GM19240 (cell line): Measurements from ENCODE around the gene ARAP2.

Experiments used
- DNase-seq: peaks from one replicate; pipeline ENCODE4 v3.0.0; 2011; ENCODE audit warnings: low spot score; ENCODE audit not compliant: insufficient read length

ARAP2 gene

DNA sequence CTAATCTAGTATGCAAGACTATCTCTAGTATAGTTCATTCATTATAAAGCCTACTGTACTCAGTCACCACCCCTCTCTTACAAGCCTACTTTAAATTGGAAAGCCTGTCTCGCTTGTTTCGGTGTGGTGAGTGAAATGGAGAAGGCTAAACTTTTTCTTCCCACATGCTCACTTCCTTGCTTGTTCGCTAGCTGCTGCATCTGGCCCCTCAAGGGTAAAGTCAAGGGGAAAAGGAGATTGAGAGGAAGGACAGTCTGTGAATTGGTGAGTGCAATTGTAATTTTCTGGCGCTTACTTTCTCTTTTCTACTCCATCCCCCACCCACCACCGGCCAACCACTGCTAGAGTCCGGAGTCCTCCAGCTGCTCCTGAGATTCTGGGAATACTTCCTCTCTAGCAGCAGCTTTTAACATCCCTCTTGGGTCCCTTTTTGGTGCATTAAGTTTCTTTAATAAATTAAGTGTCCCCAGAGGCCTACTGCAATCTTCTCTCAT lies 12.1 kb upstream of the ARAP2 start:
- DNase-seq: no peak

DNA sequence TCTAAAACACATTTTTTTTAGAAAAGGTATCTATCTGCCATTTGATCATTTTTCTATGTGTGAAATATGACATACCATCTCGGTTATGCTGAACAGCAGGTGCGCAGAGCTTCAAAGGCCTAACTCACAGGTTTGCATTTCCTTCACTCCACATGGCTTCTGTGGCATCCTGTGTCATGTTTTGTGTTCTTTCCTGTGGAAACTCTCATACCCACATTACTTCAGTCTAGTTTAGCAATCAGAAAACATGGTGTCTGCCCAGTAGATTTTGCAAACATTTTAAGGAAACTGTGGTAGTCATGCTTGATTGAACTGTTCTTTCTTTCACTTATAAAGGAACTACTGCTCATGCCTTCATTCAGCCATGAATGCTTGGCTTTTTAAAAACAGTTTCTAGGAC lies 11.3 kb upstream of the ARAP2 start:
- DNase-seq: no peak

DNA sequence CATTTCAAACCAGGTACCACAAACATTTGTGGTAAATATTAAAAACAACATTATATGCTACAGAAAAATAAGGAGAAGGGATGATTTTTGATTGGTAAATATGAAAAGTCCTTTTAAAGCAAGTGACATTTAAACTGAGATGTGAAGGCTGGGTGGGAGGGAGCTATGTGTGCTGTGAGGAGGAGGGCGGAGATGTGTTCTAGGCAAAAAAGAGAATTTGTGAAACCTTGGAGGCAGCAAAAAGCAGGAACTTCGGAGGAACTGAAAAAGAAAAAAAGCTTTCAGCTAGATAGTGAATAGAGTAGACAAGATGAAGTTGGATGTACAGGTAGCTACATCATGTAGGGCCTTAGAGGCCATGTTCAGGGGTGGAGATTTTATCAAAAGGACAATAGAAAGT lies 10.1 kb upstream of the ARAP2 start:
- no peak for DNase-seq

DNA sequence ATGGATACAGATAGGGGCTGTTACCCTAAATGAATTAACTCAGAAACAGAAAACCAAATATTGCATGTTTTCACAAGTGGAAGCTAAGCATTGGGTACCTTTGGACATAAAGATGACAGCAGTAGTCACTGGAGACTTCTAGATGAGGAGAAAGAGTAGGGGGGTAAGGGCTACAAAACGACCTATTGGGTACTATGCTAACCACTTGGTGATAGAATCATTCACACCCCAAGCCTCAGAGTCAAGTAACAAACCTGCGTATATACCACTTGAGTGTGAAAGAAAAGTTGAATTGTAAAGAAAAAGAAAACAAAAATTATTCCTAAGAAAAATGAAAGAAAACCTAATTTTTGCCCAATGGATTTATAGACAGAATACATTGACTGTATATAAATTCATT lies 7.7 kb upstream of the ARAP2 start:
- DNase-seq: no peak

DNA sequence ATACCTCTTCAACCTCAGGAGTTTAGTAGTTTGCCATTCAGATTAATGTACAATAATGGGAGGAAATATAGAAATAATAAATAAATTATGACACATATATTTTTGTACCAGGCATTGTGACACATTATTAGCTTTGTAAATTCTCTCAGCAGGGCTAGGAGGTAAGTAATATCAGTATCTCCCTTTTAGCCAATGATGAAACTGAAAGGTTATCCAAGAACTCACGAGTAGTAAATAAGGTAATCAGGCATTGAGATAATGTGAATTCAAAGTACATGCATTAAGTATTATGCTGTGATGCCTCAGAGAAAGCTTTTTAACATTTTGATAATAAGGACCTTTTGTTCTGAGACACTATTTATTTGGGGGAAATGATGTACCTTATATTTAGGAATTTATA lies 5.3 kb upstream of the ARAP2 start:
- DNase-seq: no peak

DNA sequence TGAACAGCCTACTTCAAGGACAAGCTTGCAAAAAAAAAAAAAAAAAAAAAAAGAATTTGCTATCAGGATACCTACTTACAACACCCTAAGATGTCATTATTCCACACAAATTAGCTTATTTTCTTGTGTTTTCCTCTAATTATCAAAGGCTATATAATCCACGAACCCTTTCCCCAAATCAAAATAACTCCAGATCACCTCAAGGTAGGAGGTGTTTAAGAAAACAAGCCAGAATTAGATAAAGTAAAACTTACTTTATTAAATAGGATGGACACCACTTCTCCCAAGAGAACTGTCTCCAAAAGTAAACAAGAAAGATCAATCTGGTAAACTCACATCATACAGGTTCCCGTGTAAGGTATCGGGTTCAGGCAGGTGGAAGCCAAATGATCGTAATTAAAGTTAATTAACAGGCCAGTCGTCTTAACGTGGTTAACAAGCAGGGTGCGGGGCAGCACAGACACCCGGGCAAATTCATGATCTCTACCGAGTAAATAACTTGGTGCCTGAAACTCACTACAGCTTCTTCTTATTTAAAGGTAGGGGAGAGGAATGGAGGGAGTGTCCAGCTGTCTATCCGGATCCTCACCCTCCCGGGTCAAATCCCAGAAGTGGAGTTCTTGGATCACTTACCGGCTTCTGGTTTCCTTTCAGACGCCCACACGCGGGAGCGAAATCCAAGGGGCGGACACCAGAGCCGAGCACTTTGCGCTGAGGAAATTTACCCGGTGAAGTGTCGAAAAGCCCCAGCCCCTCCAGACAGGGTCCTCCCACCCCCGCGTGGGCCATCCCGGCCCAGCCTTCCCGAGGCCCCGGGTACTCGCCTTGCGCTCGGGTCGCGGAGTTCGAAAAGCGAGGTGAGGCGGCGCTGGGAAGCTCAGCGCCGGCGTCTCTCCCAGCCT lies 708 bp downstream of the ARAP2 start:
- no peak for DNase-seq

DNA sequence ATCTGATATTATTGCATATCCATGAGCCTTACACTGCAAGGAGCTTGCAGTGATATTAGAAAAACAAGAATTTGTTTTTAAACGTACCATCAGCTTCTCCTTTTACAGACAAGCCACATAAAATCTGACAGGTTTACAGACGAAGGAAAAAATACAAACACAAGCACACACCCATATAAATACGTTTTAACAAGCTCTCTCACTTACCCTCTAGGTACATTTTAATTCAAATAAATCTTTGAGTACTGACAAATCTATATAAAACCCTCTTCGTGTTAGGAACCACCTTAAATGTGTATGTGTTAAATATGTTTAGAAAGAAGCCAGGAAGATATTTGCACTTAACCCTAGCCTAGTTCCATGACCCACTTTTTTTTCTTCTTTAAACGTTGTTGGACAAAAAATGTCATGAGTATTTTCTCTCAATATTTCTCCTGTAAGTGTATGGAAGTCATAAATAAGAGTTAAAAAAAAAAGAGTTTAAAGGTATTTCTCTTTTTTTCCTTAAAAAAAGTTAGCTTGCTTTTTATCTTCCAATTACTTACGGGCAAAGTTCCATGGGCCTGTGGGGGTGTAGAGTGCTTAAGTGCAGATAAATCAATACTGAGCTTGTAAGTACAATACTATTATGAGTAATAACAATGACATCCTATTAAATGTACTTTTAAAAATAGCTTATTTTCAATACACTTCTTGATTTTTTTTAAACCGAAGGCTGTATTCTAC lies 1.5 kb downstream of the ARAP2 start:
- no peak for DNase-seq

DNA sequence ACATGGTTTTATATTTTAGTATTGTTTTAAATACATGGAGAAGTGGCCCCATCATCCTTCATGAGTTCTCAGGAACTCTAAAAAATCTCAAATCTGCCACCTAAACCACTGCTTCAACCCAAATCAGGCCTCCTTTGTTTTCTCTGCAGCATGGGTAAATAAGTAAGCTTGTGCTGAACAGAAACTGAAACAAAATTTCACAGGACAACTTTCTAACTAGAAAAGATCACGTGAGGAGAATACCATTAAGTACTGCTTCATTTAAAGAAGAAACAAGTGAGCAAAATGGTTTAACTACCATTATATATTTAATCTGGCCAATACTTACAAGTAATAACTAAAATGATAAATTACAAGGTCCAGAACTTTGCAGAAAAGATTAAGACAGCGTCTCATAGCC lies 2.5 kb downstream of the ARAP2 start:
- DNase-seq: peak; percentile 52

DNA sequence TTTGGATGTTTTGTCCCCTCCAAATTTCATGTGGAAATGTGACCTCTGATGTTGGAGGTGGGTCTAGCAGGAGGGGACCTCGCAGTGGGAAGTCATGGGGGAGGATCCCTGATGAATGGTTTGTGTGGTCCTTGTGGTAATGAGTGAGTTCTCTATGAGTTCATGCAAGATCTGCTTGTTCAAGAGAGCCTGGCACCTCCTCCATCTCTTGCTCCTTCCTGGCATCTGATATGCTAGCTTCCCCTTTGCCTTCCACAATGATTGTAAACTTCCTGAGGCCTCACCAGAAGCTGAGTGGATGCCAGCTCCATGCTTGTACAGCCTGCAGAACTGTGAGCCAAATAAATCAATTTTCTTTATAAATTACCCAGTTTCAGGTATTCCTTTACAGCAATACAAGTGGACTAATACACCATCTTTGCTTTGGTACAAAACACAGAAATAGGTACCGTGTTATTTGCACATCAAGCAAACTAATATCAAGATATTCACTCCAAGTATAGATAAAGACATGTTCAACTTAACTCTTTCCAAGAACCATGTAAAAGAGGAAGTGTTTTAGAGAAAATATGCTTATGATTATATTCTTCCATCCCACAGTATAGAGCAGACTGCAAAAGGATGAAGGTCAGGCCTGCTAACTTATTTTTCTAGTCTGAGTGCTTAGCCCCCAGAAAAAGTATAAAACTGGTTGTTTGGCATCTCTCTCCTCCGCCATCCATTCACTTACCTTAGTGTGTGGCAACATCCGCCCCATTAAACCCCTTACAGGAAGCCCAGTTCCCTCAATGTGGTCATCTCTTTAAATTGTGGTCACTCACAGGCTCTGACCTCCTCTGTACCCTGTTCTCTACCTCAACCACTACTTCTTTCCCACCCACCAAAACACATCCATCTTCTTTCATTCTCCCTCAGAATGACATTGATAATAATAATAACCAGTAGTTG lies 6.7 kb downstream of the ARAP2 start:
- DNase-seq: no peak

DNA sequence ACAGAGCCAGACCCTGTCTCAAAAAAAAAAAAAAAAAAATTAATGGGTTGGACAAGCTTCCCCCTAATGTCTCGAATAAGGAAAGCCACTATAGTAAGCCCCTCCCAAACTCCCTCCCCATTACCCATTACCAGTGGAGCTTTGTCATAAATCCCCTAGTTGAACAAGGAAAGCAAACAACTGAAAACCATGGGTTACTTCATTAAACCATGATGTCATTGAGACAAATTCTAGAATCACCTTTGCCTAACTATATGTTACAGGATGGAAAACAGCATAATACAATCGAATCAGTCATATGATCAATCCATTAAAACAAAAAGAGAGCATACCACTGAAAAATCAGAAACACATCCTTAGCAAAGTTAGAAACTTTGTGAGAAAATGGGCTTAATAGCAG lies 8.2 kb downstream of the ARAP2 start:
- DNase-seq: no peak

DNA sequence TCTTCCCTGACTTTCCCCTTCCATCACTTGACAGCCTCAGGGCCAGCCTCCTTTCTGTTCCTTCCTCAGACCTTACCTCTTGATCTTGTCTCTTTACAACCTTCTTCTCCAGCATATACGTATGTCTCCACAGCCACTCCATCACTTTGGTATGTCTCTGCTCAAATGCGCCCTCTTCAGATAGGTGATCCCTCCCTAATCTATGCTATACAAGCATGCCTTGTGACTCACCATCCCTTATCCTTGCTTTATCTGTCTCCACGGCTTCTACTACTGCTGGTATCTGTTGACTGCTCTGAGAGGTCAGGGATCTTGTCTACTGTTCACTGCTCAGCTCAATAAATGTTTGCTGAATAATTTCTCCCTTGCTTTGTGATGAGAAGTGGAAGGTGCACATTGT lies 9.0 kb downstream of the ARAP2 start:
- DNase-seq: no peak

DNA sequence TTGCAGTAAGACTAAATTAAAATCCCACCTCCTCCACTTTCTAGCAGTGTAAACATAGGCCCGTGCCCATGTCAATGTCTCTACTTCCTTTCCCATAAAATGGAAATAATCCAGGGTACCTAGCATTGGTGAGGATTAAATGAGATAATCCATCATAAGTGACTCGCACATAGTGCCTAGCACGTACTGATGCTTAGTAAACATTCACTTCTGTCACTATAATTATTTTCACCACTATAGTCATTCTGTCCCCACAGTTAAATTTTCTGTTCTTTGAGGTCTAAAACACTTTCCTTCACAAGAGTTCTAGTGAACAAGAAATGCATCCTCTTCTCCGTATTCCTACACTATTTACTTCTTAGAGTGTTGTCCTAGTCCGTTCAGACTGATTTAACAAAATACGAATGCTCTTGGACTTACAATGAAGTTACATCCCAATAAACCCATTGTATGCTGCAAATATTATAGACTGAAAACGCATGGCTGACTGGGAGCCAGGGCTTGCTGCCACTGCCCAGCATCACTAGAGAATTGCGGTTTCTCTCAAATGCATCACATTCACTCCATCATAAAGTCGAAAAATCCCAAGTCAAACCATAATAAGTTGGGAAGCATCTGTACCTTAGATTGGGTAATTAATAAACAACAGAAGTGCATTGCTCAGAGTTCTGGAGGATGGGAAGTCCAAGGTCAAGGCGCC lies 10.6 kb downstream of the ARAP2 start:
- DNase-seq: no peak

DNA sequence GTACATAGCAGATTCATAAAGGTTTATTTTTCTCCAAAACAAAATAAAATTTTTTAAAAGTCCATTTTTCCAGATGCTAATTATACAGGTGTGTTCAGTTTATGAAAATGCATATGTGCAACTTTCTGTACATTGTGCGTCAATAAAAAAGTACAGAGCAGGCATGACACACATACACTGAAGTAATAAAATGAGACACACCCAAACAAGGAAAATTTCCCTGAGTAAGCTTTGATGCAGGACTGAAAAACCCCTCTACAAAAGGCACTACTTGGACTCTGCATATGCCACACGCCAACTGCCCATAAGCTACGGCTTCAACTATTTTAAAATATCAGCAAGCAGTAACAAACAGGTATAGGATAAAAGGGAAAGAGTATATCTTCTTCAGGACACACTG lies 13.8 kb downstream of the ARAP2 start:
- no peak for DNase-seq

DNA sequence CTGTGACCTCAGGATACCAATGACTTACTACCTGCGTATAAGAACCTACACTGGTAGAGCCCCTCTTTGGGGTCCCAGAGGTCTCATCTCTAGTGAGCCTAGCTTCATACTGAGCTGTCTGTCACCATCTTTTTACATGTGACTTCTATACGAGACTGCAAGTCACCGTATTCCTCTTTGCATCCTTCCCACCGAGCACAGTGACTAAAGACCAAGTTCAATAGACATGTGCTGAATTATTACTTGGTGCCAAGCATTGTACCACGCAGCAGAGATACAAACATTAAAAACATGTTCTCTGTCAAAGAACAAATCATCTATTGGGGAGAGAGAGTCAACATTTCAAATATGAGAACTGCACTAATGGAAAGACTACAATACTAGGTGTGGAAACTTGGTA lies 16.4 kb downstream of the ARAP2 start:
- no peak for DNase-seq

DNA sequence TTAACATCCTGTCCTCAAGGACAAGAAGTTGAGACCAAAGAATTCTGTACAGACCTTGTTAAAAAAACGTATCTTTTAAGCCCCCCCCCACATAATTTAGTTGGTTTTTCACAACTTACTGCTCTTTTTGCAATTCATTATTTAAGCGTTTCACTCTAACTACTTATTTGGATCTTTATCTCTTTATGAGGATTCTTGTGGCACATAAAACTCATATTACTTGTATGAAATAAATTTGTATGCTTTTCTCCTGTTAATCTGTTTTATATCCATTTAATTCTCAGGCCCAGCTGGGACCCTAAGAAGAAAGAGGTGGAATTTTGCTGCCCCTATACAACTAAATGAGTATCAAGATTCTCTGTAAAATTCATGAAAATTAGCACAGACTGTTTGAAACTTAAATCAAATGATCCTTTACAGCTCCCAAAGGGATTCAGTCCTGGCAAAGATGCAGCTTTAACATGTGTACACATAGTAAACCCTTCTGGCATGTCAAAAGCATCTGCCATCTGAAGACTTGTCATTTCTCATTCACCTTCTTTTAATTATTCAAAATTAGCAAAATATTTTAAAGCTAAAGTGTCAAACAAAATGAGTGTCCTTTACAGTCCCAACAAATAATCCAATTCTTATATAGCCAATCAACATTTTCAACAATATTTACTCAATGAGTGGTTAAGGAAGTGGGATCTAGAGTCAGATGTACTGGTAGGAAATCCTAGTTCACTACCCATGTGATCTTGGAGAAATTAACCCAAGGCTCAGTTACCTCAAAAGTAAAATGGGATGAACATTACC lies 17.7 kb downstream of the ARAP2 start:
- DNase-seq: no peak

DNA sequence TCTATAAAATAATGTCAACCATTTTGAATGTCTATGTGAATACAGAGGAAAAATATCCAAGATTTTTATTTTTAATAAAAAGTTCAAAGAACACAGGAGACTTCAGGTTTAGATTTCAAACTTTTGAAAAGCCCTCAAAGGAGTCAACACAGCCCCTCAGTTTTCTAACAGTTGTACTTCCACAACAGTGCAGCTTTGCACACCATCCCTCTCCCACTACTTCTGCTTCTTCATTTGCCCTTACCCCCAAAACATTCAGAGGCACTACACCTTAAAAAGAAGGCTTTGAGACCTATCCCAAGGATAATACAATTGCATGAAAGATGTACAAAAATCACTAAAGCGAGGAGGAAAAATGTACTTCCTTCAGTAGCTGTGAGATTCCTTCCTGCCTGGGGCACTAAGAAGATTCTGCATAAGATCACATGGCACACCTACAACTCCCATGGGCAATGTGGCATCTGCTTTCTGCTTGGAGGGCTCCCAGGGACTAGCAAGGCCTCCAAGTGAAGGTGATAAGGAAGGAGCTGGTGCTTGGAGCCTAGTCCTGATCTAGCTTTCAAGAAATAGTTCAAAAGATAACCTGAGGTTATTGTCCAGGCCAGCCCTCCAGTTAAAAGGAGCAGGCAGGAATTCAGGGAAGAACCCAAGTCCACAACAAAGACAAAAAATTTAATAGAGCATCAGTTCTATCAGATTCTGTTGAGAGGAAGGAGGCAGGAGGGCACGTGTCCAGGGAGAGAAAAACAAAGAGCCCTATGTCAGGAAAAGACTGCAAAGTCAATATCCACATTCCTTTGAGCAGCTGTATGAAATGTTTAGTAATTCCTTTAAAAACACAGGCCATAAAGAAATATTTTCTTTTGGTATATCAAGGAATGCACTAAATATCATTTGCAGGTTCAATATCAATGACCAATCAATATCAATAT lies 19.1 kb downstream of the ARAP2 start:
- DNase-seq: no peak

DNA sequence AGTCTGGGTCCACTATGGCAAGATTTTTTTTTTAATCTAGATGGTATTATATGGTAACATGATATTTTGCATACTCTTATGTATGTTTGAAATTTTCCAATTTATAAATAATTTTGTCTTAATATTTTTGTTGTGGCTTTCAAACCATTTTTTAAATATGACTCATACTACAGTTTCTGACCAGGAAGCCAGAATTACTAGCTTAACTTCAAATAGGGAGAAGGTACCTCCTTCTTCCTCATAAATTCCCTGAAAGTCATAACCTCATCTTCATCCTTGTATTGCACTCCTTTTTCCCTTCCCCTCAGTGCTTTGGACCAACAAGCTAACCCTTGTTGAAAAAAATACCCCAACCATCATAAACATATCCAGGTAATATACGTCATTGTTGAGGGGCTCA lies 21.6 kb downstream of the ARAP2 start:
- no peak for DNase-seq

DNA sequence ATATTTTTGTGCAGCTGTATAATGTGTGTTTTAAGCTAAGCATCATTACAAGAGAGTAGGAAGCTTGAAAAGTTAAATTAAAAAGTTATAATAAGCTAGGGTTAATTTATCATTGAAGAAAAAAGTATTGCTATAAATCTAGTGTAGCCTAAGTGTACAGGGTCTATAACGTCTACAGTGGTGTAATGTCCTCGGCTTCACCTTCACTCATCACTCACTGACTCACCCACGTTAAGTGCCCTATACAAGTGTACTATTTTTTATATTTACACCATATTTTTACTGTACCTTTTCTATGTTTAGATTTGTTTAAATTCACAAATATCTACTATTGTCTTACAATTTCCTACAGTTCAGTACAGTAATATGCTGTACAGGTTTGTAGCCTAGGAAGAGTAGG lies 23.5 kb downstream of the ARAP2 start:
- DNase-seq: no peak

DNA sequence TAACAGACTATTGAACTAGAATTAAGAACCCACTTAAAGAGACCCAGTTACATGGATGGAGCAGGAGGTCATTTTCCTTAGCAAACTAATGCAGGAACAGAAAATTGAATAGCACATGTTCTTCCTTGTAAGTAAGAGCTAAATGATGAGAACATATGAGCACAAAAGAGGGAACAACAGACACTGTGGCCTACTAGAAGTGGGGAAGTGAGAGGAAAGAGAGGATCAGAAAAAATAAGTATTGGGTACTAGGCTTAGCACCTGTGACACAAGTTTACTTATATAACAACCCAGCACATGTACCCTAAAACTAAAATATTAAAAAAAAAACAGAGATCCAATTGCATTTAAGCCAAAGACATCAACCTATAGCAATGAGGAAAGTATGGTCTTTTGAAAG lies 26.2 kb downstream of the ARAP2 start:
- no peak for DNase-seq
